Kasumi-1 (cell line): ENCODE data around the gene CYP4A11.
"Not testable (repeated sequence)": the region's sequence is repeated elsewhere in the genome, so short reads cannot be mapped to it uniquely, and the experiment has no call there.

ENCODE experiments used
- DNase-seq, 2 experiments: peaks; one replicate each; lab custom pipeline; 2025; lab: John Stamatoyannopoulos, UW

The CYP4A11 gene

GRCh38 chr1:46910790-46911189 lies 30.5 kb downstream of the CYP4A11 start:
- DNase-seq: no peak

GRCh38 chr1:46903481-46903880 lies 37.8 kb downstream of the CYP4A11 start:
- DNase-seq: no peak

DNA sequence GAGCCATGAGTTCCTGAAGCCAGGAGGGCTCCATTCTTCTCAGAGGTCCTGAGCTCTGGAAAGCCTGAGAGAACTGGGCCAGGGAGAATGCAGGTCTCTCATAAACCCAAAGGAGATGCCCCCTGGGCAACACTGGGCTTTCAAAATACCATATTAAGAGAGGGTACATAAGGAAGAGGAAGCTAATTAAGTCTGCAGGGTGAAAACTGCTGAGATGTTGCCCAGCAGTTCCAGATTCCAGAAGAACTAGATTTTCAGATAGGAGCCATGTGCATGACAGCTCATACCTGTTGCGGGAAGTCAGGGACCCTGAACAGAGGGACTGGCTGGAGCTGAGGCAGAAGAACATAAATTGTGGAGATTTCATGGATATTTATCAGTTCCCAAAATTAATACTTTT lies 40.9 kb downstream of the CYP4A11 start:
- no peak for DNase-seq

GRCh38 chr1:46881656-46882055 lies 59.6 kb downstream of the CYP4A11 start:
- DNase-seq: not testable (repeated sequence)
